GM13977 (cell line): ENCODE results near the gene CDH4.
"Not testable (repeated sequence)": the region's sequence is repeated elsewhere in the genome, so short reads cannot be mapped to it uniquely, and the experiment has no call there.

ENCODE experiments used
- DNase-seq: peaks from one replicate; pipeline ENCODE4 v3.0.0; 2012; ENCODE audit warnings: low spot score
- CTCF ChIP-seq: IDR thresholded peaks from 2 replicates; pipeline ENCODE4 v1.5.1; 2012; ENCODE audit warnings: mild to moderate bottlenecking, control low read depth; ENCODE audit not compliant: insufficient read depth; ENCODE audit errors: extremely low read depth, missing control alignments
- in situ Hi-C: fragments of 300-500 bp; cut with MboI; formaldehyde crosslinking; loops from one replicate; pipeline ENCODE4 v1.12.0; 2022; ENCODE audit warnings: low sequenced_read_pairs, low pct_unique_long_range_greater_than_20kb, mixed read lengths, inconsistent platforms; ENCODE audit not compliant: unreplicated experiment

The CDH4 gene

GRCh38 chr20:61982951-61983315 is 730.9 kb downstream of the CDH4 start:
- DNase-seq = no peak
- in situ Hi-C loops = no loop called here

GRCh38 chr20:61983965-61984364 is 731.9 kb downstream of the CDH4 start:
- DNase-seq = no peak
- in situ Hi-C loops = no loop called here
- TF ChIP-seq CTCF = no peak

More at GRCh38 chr20:61982951-61983315, 730.9 kb downstream of the CDH4 start:
- TF ChIP-seq CTCF = no peak

GRCh38 chr20:61984431-61984830 is 732.4 kb downstream of the CDH4 start:
- in situ Hi-C loops, DNase-seq: not testable (repeated sequence)

- in situ Hi-C loops = no loop called here
- no peak for DNase-seq
- TF ChIP-seq CTCF = no peak
Observed at GRCh38 chr20:61985096-61985495, 733.0 kb downstream of the CDH4 start.

GRCh38 chr20:61986762-61987321 is 734.8 kb downstream of the CDH4 start:
- no peak for TF ChIP-seq CTCF
- in situ Hi-C loops = no loop called here
- DNase-seq = no peak

- TF ChIP-seq CTCF = no peak
- in situ Hi-C loops = no loop called here
- no peak for DNase-seq
Observed at GRCh38 chr20:61988665-61989064, 736.6 kb downstream of the CDH4 start.

GRCh38 chr20:61989741-61990140 is 737.7 kb downstream of the CDH4 start:
- no peak for TF ChIP-seq CTCF
- no peak for DNase-seq
- in situ Hi-C loops = no loop called here
